ENCODE measurements around the gene PNPLA7. TPM values are rescaled to one million over a fixed set of nuclear protein-coding genes. Genes with fewer than 3 reads are reported as not detected.
"Not testable (repeated sequence)": the region's sequence is repeated elsewhere in the genome, so short reads cannot be mapped to it uniquely, and the experiment has no call there.

PNPLA7 gene
- total RNA-seq, 1 experiment from 2014 or later: 1.3 TPM

- H3K27ac Mint-ChIP-seq: no peak overlapping the region
- peaks cover 3% of the 10 kb centered on the region; the same call in 1 of the 2 replicates for H3K9me3 Mint-ChIP-seq
- peaks cover 26% of the 10 kb centered on the region for H3K27me3 Mint-ChIP-seq (ENCODE audit: low read depth)
- no peaks in the 10 kb centered on the region for H3K36me3 Mint-ChIP-seq
- H3K4me3 Mint-ChIP-seq: no peak overlapping the region
- ChIA-PET POLR2A (no interaction called here), CTCF (interaction anchor here (0.5 kb wide), 1 partner anchor 76 kb away, joined by 5 read pairs; no protein-coding TSS in a partner anchor)
- ATAC-seq (no peak), DNase-seq (ENCODE audit: low spot score) (no peak)
- peaks cover 8% of the 10 kb centered on the region for H3K4me1 Mint-ChIP-seq
- TF ChIP-seq RELA (CRISPR knock-in tag; IDR thresholded peaks at IDR 0.05; ENCODE audit: borderline replicate concordance): no peak
- no peak for TF ChIP-seq GABPB1 (CRISPR knock-in tag; IDR thresholded peaks at IDR 0.05)
- TF ChIP-seq SP1 (CRISPR knock-in tag; conservative IDR thresholded peaks at IDR 0.05): no peak
These were observed 48.7 kb upstream of the PNPLA7 start for GRCh38 chr9:137598943-137599342.

GRCh38 chr9:137596577-137596976 lies 46.4 kb upstream of the PNPLA7 start:
- H3K36me3 Mint-ChIP-seq; ATAC-seq; POLR2A ChIA-PET; H3K4me1 Mint-ChIP-seq; H3K27ac Mint-ChIP-seq; H3K27me3 Mint-ChIP-seq (ENCODE audit: low read depth); DNase-seq (ENCODE audit: low spot score); H3K9me3 Mint-ChIP-seq; H3K4me3 Mint-ChIP-seq: not testable (repeated sequence)
- CTCF ChIA-PET: interaction anchor here (0.6 to 0.7 kb wide), 2 partner anchors 9 to 71 kb away, joined by 3 to 4 read pairs; partner anchors contain the start of gene ARRDC1

GRCh38 chr9:137593176-137593575 lies 43.0 kb upstream of the PNPLA7 start:
- H3K27ac Mint-ChIP-seq: no peak overlapping the region
- peaks cover 2% of the 10 kb centered on the region for H3K36me3 Mint-ChIP-seq
- H3K9me3 Mint-ChIP-seq: peaks cover 3% of the 10 kb centered on the region; the same call in 1 of the 2 replicates
- no peak for TF ChIP-seq ATF6 (CRISPR knock-in tag; IDR thresholded peaks at IDR 0.05)
- TF ChIP-seq IRF2 (CRISPR knock-in tag; IDR thresholded peaks at IDR 0.05; ENCODE audit: borderline replicate concordance, low read depth): no peak
- no peak for TF ChIP-seq HMGA2 (CRISPR knock-in tag; IDR thresholded peaks at IDR 0.05)
- no peak for TF ChIP-seq ZNF396 (CRISPR knock-in tag; IDR thresholded peaks at IDR 0.05; ENCODE audit: borderline replicate concordance)
- no peak for TF ChIP-seq OVOL2 (CRISPR knock-in tag; IDR thresholded peaks at IDR 0.05; ENCODE audit: borderline replicate concordance)
- no peak for TF ChIP-seq ZNF121 (CRISPR knock-in tag; IDR thresholded peaks at IDR 0.05)
- TF ChIP-seq ZNF423 (CRISPR knock-in tag; IDR thresholded peaks at IDR 0.05): no peak
- TF ChIP-seq USF1 (CRISPR knock-in tag; IDR thresholded peaks at IDR 0.05): no peak
- TF ChIP-seq NR2C2 (CRISPR knock-in tag; IDR thresholded peaks at IDR 0.05): no peak
- TF ChIP-seq ZNF512 (CRISPR knock-in tag; IDR thresholded peaks at IDR 0.05; ENCODE audit: borderline replicate concordance): no peak
- no peak for TF ChIP-seq ZNF263 (CRISPR knock-in tag; IDR thresholded peaks at IDR 0.05; ENCODE audit: low read depth)
- no peak for TF ChIP-seq TEAD1 (CRISPR knock-in tag; IDR thresholded peaks at IDR 0.05)
- no peak for TF ChIP-seq ETV6 (CRISPR knock-in tag; IDR thresholded peaks at IDR 0.05)
- no peak for TF ChIP-seq ZNF232 (CRISPR knock-in tag; IDR thresholded peaks at IDR 0.05)
- TF ChIP-seq NFATC4 (CRISPR knock-in tag; IDR thresholded peaks at IDR 0.05): no peak
- H3K27me3 Mint-ChIP-seq (ENCODE audit: low read depth): peaks cover 9% of the 10 kb centered on the region
- no peak overlapping the region for H3K4me3 Mint-ChIP-seq
- peaks cover 5% of the 10 kb centered on the region; the same call in 1 of the 2 replicates for H3K4me1 Mint-ChIP-seq
- POLR2A ChIA-PET: no interaction called here
- ATAC-seq: no peak
- no peak for DNase-seq (ENCODE audit: low spot score)
- CTCF ChIA-PET: interaction anchor here (1.5 to 3.1 kb wide), 2 partner anchors 12 to 179 kb away, joined by 3 to 11 read pairs; partner anchors contain the start of gene ARRDC1
